MM.1S (cell line): Measurements from ENCODE around the gene TCP11.

Experiments used
- DNase-seq: peaks from one replicate; pipeline ENCODE4 v3.0.0-alpha.2; 2015
- H2AFZ ChIP-seq: fragments of 300-600 bp; sonication (generic); 2 replicates; pipeline ENCODE4 v1.6.0; 2016; ENCODE audit warnings: antibody characterized with exemption, low read length
- H3F3A ChIP-seq: fragments of 300-600 bp; sonication (generic); 2 replicates; pipeline ENCODE4 v1.6.1; 2016; ENCODE audit warnings: mild to moderate bottlenecking, antibody characterized with exemption, low read length, moderate library complexity, mixed read lengths; ENCODE audit not compliant: insufficient read depth
- H3K27ac ChIP-seq: fragments of 300-600 bp; sonication (generic); 2 replicates; pipeline ENCODE4 v1.5.1; 2016; ENCODE audit warnings: mild to moderate bottlenecking, low read length
- H3K27me3 ChIP-seq: fragments of 300-600 bp; sonication (generic); replicated peaks from 2 replicates; pipeline ENCODE4 v1.6.0; 2016; ENCODE audit warnings: low read length; ENCODE audit not compliant: insufficient read depth
- H3K36me3 ChIP-seq: fragments of 300-600 bp; sonication (generic); replicated peaks from 2 replicates; pipeline ENCODE4 v1.6.1; 2016; ENCODE audit warnings: mild to moderate bottlenecking, low read length, mixed read lengths; ENCODE audit not compliant: insufficient read depth
- H3K4me1 ChIP-seq: fragments of 300-600 bp; sonication (generic); 2 replicates; pipeline ENCODE4 v1.6.1; 2016; ENCODE audit warnings: low read length, mixed read lengths
- H3K4me2 ChIP-seq: fragments of 300-600 bp; sonication (generic); 2 replicates; pipeline ENCODE4 v1.6.0; 2016; ENCODE audit warnings: low read depth, low read length
- H3K4me3 ChIP-seq: fragments of 300-600 bp; sonication (generic); 2 replicates; pipeline ENCODE4 v1.5.1; 2016; ENCODE audit warnings: low read length, mixed read lengths
- H3K79me2 ChIP-seq: fragments of 300-600 bp; sonication (generic); 2 replicates; pipeline ENCODE4 v1.6.1; 2016; ENCODE audit warnings: mixed run types, low read length, mixed read lengths
- H3K9ac ChIP-seq: fragments of 300-600 bp; sonication (generic); 2 replicates; pipeline ENCODE4 v1.6.1; 2016; ENCODE audit warnings: low read length, mixed read lengths
- H3K9me2 ChIP-seq: fragments of 300-600 bp; sonication (generic); replicated peaks from 2 replicates; pipeline ENCODE4 v1.6.1; 2016; ENCODE audit warnings: mild to moderate bottlenecking, low read length, mixed read lengths; ENCODE audit not compliant: insufficient read depth
- H3K9me3 ChIP-seq: fragments of 300-600 bp; sonication (generic); replicated peaks from 2 replicates; pipeline ENCODE4 v1.6.1; 2016; ENCODE audit warnings: mild to moderate bottlenecking, low read length, mixed read lengths; ENCODE audit not compliant: insufficient read depth
- H4K20me1 ChIP-seq: fragments of 300-600 bp; sonication (generic); 2 replicates; pipeline ENCODE4 v1.6.1; 2016; ENCODE audit warnings: mild to moderate bottlenecking, low read length, moderate library complexity, mixed read lengths; ENCODE audit not compliant: insufficient read depth
- CTCF ChIP-seq: fragments of 300-600 bp; sonication (generic); IDR thresholded peaks from 2 replicates; pipeline ENCODE4 v1.5.1; 2016; ENCODE audit warnings: antibody characterized with exemption, low read length, mixed read lengths
- EZH2 ChIP-seq: fragments of 300-600 bp; sonication (generic); optimal IDR thresholded peaks from 2 replicates; pipeline ENCODE3; 2017; ENCODE audit warnings: low read depth, mild to moderate bottlenecking, antibody characterized with exemption, low read length, mixed read lengths
- EZH2phosphoT487 ChIP-seq: fragments of 300-600 bp; sonication (generic); IDR thresholded peaks from 2 replicates; pipeline ENCODE4 v1.6.1; 2018; ENCODE audit warnings: antibody characterized with exemption, low read length

TCP11 gene

GRCh38 chr6:35178932-35179832, 38.0 kb upstream of the TCP11 start:
- Histone ChIP-seq H3K27me3 (no peaks in the 10 kb centered on the region), H3K9ac (no peak overlapping the region), H3K4me3 (no peak overlapping the region), H3K27ac (no peak overlapping the region), H4K20me1 (no peaks in the 10 kb centered on the region), H3K9me2 (no peaks in the 10 kb centered on the region), H3K9me3 (no peaks in the 10 kb centered on the region), H3F3A (no peaks in the 10 kb centered on the region), H3K4me1 (peaks cover 20% of the 10 kb centered on the region), H3K79me2 (no peaks in the 10 kb centered on the region), H2AFZ (0 out of 2 replicates have a peak overlapping the region, but pooled peaks have one; percentile 9), H3K4me2 (peak overlapping the region; percentile 11; the same call in 1 of the 2 replicates), H3K36me3 (no peaks in the 10 kb centered on the region)
- DNase-seq, result no peak
- TF ChIP-seq CTCF, result no peak
- TF ChIP-seq EZH2, result no peak
- no peak for TF ChIP-seq EZH2phosphoT487

- no peak overlapping the region for H3K9ac ChIP-seq
- H3K27me3 ChIP-seq, result no peaks in the 10 kb centered on the region
- H3K36me3 ChIP-seq, result no peaks in the 10 kb centered on the region
- no peak overlapping the region for H3K27ac ChIP-seq
- H3K9me3 ChIP-seq, result no peaks in the 10 kb centered on the region
- H3K4me1 ChIP-seq, result peaks cover 20% of the 10 kb centered on the region
- H3K4me2 ChIP-seq, result no peak overlapping the region
- no peaks in the 10 kb centered on the region for H3K79me2 ChIP-seq
- no peaks in the 10 kb centered on the region for H3K9me2 ChIP-seq
- H4K20me1 ChIP-seq, result no peaks in the 10 kb centered on the region
- DNase-seq, result no peak
- TF ChIP-seq EZH2phosphoT487, result no peak
- TF ChIP-seq CTCF, result no peak
- no peak for TF ChIP-seq EZH2
- H3K4me3 ChIP-seq, result no peak overlapping the region
- no peak overlapping the region for H2AFZ ChIP-seq
- no peaks in the 10 kb centered on the region for H3F3A ChIP-seq
Observed at GRCh38 chr6:35178012-35178411, 36.9 kb upstream of the TCP11 start.

GRCh38 chr6:35177596-35177995, 36.5 kb upstream of the TCP11 start:
- H3K27me3 ChIP-seq, result no peaks in the 10 kb centered on the region
- peaks cover 20% of the 10 kb centered on the region for H3K4me1 ChIP-seq
- TF ChIP-seq EZH2phosphoT487, result no peak
- no peak for TF ChIP-seq EZH2
- TF ChIP-seq CTCF, result no peak
- no peak for DNase-seq
- H3K27ac ChIP-seq, result no peak overlapping the region
- no peaks in the 10 kb centered on the region for H4K20me1 ChIP-seq
- no peak overlapping the region for H2AFZ ChIP-seq
- no peaks in the 10 kb centered on the region for H3K9me3 ChIP-seq
- no peaks in the 10 kb centered on the region for H3K9me2 ChIP-seq
- H3K4me2 ChIP-seq, result no peak overlapping the region
- H3K36me3 ChIP-seq, result no peaks in the 10 kb centered on the region
- H3F3A ChIP-seq, result no peaks in the 10 kb centered on the region
- H3K9ac ChIP-seq, result no peak overlapping the region
- no peak overlapping the region for H3K4me3 ChIP-seq
- no peaks in the 10 kb centered on the region for H3K79me2 ChIP-seq
